ENCODE measurements around the gene SFTA2. TPM values are rescaled to one million over a fixed set of nuclear protein-coding genes. Genes with fewer than 3 reads are reported as not detected.

SFTA2 gene
- polyA plus RNA-seq, 2 of the 4 experiments (the other 2 are of a cell fraction), result not detected

GRCh38 chr6:30931272-30931671 lies 698 bp downstream of the SFTA2 start:
- Histone ChIP-seq H3K27ac (peak overlapping the region in 1 of 2 experiments; percentile 46; a peak in 2 of 6 replicates), H3K4me2 (no peak overlapping the region), H3K9me3 (peaks cover 13% of the 10 kb centered on the region), H3K4me1 (peaks cover 20% of the 10 kb centered on the region), H3K4me3 (no peak overlapping the region)
- ChIA-PET CTCF (interaction anchor here (1.1 to 2.5 kb wide), 3 partner anchors 11 to 149 kb away, joined by 3 to 8 read pairs (median 4); no protein-coding TSS in a partner anchor), POLR2A (no interaction called here)
- FAIRE-seq (no peak), DNase-seq (ENCODE audit: low read depth in 1 of 2, low spot score in 1 of 2) (no peak), ATAC-seq (no peak)
- TF ChIP-seq PHF8 (IDR thresholded peaks at IDR 0.05; ENCODE audit: borderline replicate concordance, low read depth), result no peak
- no peak for TF ChIP-seq TP53 (CRISPR knock-in tag; IDR thresholded peaks at IDR 0.05)
- no peak for TF ChIP-seq E2F6 (IDR thresholded peaks at IDR 0.05; ENCODE audit: borderline replicate concordance, low read depth)
- TF ChIP-seq CTCF (IDR thresholded peaks at IDR 0.05), result no peak
- no peak for TF ChIP-seq RNF2 (IDR thresholded peaks at IDR 0.05; ENCODE audit: borderline replicate concordance, low read depth)
- no peak for TF ChIP-seq FOSB (CRISPR knock-in tag; IDR thresholded peaks at IDR 0.05)
- no peak for TF ChIP-seq ZNF302 (CRISPR knock-in tag; IDR thresholded peaks at IDR 0.05)
- TF ChIP-seq KDM5A (IDR thresholded peaks at IDR 0.05), result no peak
- TF ChIP-seq RARB (CRISPR knock-in tag; IDR thresholded peaks at IDR 0.05), result no peak
- no peak for TF ChIP-seq NPAS2 (CRISPR knock-in tag; IDR thresholded peaks at IDR 0.05; ENCODE audit: borderline replicate concordance)
- TF ChIP-seq HOXA7 (CRISPR knock-in tag; IDR thresholded peaks at IDR 0.05), result no peak
- no peak for TF ChIP-seq RCOR1 (IDR thresholded peaks at IDR 0.05; ENCODE audit: low read depth, low read length)
- no peak for TF ChIP-seq NR3C1 (IDR thresholded peaks at IDR 0.05)
- no peak for TF ChIP-seq HOXB13 (CRISPR knock-in tag; IDR thresholded peaks at IDR 0.05; ENCODE audit: low read depth)
- no peak for TF ChIP-seq JUN (IDR thresholded peaks at IDR 0.05)
- no peak for TF ChIP-seq BCL3 (IDR thresholded peaks at IDR 0.05)
- no peak for TF ChIP-seq EHMT2 (IDR thresholded peaks at IDR 0.05; ENCODE audit: low read depth)
- 72% methylated on average over 7 of the region's 8 CpGs for WGBS (ENCODE audit: missing lambda C conversion rate)

GRCh38 chr6:30930506-30930905 lies 1.5 kb downstream of the SFTA2 start:
- 82% methylated on average over 4 of the region's 4 CpGs for WGBS (ENCODE audit: missing lambda C conversion rate)

GRCh38 chr6:30928677-30929076 lies 3.3 kb downstream of the SFTA2 start:
- Histone ChIP-seq H3K4me2 (no peak overlapping the region), H3K4me1 (peaks cover 22% of the 10 kb centered on the region), H3K4me3 (no peak overlapping the region), H3K9me3 (peaks cover 13% of the 10 kb centered on the region), H3K27ac (no peak overlapping the region; a peak in 1 of 6 replicates)
- FAIRE-seq (no peak), DNase-seq (ENCODE audit: low read depth in 1 of 2, low spot score in 1 of 2) (peak in 1 of 2 experiments; percentile 35), ATAC-seq (no peak)
- WGBS (ENCODE audit: missing lambda C conversion rate), result 87% methylated on average over 3 of the region's 3 CpGs
- no peak for TF ChIP-seq NFE2L2 (conservative IDR thresholded peaks at IDR 0.05; ENCODE audit: low read length)
- no peak for TF ChIP-seq GATA3 (IDR thresholded peaks at IDR 0.05; ENCODE audit: borderline replicate concordance)
- peak; percentile 32; the same call in 1 of the 2 replicates for TF ChIP-seq USF2 (IDR thresholded peaks at IDR 0.05)
- TF ChIP-seq CTCF (IDR thresholded peaks at IDR 0.05), result no peak
- TF ChIP-seq JUNB (IDR thresholded peaks at IDR 0.05), result no peak
- no peak for TF ChIP-seq EHMT2 (IDR thresholded peaks at IDR 0.05; ENCODE audit: low read depth)
- TF ChIP-seq E2F6 (IDR thresholded peaks at IDR 0.05; ENCODE audit: borderline replicate concordance, low read depth), result no peak
- no peak for TF ChIP-seq CHD2 (IDR thresholded peaks at IDR 0.05; ENCODE audit: low read length, partially characterized antibody)
- TF ChIP-seq PBX3 (IDR thresholded peaks at IDR 0.05), result no peak
- ChIA-PET CTCF (interaction anchor here (0.6 to 7.0 kb wide), 4 partner anchors 9 to 140 kb away, joined by 3 to 51 read pairs (median 8); partner anchors contain the start of gene VARS2), POLR2A (no interaction called here)

More at GRCh38 chr6:30930506-30930905, 1.5 kb downstream of the SFTA2 start:
- TF ChIP-seq FOSL2 (IDR thresholded peaks at IDR 0.05), result no peak
- no peak for TF ChIP-seq FOSL2 (CRISPR knock-in tag; IDR thresholded peaks at IDR 0.05)
- POLR2A ChIA-PET, result no interaction called here
- CTCF ChIA-PET, result interaction anchor here (1.2 to 7.0 kb wide), 5 partner anchors 10 to 149 kb away, joined by 3 to 51 read pairs (median 8); partner anchors contain the start of gene VARS2
- no peak overlapping the region for H3K4me3 ChIP-seq
- no peak for FAIRE-seq
- H3K9me3 ChIP-seq, result peaks cover 13% of the 10 kb centered on the region
- no peak overlapping the region for H3K27ac ChIP-seq
- H3K4me1 ChIP-seq, result peaks cover 22% of the 10 kb centered on the region
- ATAC-seq, result no peak
- no peak for DNase-seq (ENCODE audit: low read depth in 1 of 2, low spot score in 1 of 2)
- H3K4me2 ChIP-seq, result no peak overlapping the region

Data from A549 (cell line).